ENCODE results near the gene VSTM2L. TPM values are rescaled to one million over a fixed set of nuclear protein-coding genes. Genes with fewer than 3 reads are reported as not detected.

The VSTM2L gene
- polyA plus RNA-seq, 1 of the 3 experiments (the other 2 are of a cell fraction) = 5.1 TPM

- TF ChIP-seq TCF12 (IDR thresholded peaks at IDR 0.05) (no peak), SMC3 (IDR thresholded peaks at IDR 0.05; ENCODE audit: low read depth, low read length) (no peak), RAD21 (IDR thresholded peaks at IDR 0.05; ENCODE audit: low read length) (no peak), NFIC (IDR thresholded peaks at IDR 0.05; ENCODE audit: borderline replicate concordance) (no peak), GABPA (IDR thresholded peaks at IDR 0.05; ENCODE audit: low read depth) (no peak), PBX3 (IDR thresholded peaks at IDR 0.05) (no peak), POLR2AphosphoS5 (IDR thresholded peaks at IDR 0.05; ENCODE audit: low read depth, low read length) (no peak), SIN3A (IDR thresholded peaks at IDR 0.05; ENCODE audit: borderline replicate concordance, low read depth, low read length) (no peak), REST (IDR thresholded peaks at IDR 0.05; ENCODE audit: low read depth, low read length) (no peak), ELF1 (IDR thresholded peaks at IDR 0.05) (no peak), FOXM1 (IDR thresholded peaks at IDR 0.05; ENCODE audit: low read depth) (no peak), EZH2phosphoT487 (IDR thresholded peaks at IDR 0.05; ENCODE audit: borderline replicate concordance, low read depth) (no peak)
- TF ChIP-seq, protein P1, sequence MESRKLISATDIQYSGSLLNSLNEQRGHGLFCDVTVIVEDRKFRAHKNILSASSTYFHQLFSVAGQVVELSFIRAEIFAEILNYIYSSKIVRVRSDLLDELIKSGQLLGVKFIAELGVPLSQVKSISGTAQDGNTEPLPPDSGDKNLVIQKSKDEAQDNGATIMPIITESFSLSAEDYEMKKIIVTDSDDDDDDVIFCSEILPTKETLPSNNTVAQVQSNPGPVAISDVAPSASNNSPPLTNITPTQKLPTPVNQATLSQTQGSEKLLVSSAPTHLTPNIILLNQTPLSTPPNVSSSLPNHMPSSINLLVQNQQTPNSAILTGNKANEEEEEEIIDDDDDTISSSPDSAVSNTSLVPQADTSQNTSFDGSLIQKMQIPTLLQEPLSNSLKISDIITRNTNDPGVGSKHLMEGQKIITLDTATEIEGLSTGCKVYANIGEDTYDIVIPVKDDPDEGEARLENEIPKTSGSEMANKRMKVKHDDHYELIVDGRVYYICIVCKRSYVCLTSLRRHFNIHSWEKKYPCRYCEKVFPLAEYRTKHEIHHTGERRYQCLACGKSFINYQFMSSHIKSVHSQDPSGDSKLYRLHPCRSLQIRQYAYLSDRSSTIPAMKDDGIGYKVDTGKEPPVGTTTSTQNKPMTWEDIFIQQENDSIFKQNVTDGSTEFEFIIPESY (IDR thresholded peaks at IDR 0.05; ENCODE audit: borderline replicate concordance, low read depth) = no peak
- TF ChIP-seq, protein P2, sequence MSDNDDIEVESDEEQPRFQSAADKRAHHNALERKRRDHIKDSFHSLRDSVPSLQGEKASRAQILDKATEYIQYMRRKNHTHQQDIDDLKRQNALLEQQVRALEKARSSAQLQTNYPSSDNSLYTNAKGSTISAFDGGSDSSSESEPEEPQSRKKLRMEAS (IDR thresholded peaks at IDR 0.05; ENCODE audit: low read depth) = no peak
- Histone ChIP-seq H3K9me2 (no peaks in the 10 kb centered on the region), H3K36me3 (replicated peaks in 1 of 2; ENCODE audit: control insufficient read depth in 1 of 2, insufficient read depth in 2 of 2, low read length in 1 of 2) (peaks cover 5 to 8% of the 10 kb centered on the region in 2 experiments), H3K9ac (no peak overlapping the region), H3K27me3 (ENCODE audit: insufficient read depth) (no peaks in the 10 kb centered on the region), H3K4me1 (ENCODE audit: control insufficient read depth in 1 of 2, insufficient read depth in 2 of 2, low read depth in 1 of 2, low read length in 1 of 2) (peaks cover 0 to 11% of the 10 kb centered on the region in 2 experiments; a peak in 1 of 4 replicates), H3K79me2 (ENCODE audit: insufficient read depth) (no peaks in the 10 kb centered on the region), H3K4me3 (ENCODE audit: low read depth in 2 of 2, low read length in 1 of 2) (no peak overlapping the region), H3K27ac (ENCODE audit: low read depth in 2 of 2, low read length in 1 of 2) (no peak overlapping the region), H4K20me1 (ENCODE audit: insufficient read depth) (0 out of 2 replicates have a peak, but pooled peaks cover 3% of the 10 kb centered on the region), H3K4me2 (no peak overlapping the region), H3F3A (replicated peaks; ENCODE audit: insufficient read depth) (no peaks in the 10 kb centered on the region), H3K9me3 (no peaks in the 10 kb centered on the region), H2AFZ (ENCODE audit: low read depth) (no peak overlapping the region)
- ChIA-PET CTCF (interaction anchor here (0.6 to 1.4 kb wide), 6 partner anchors 12 to 415 kb away, joined by 3 to 4 read pairs (median 3); no protein-coding TSS in a partner anchor), POLR2A (no interaction called here)
- no peak for DNase-seq
- WGBS (ENCODE audit: low lambda C conversion rate) = 92% methylated on average over 16 of the region's 16 CpGs
Measured at GRCh38 chr20:37979021-37979985, 76.4 kb downstream of the VSTM2L start.

Data from SK-N-SH (cell line).